Neural cell (in vitro differentiated cells): ENCODE results near the gene IGSF11. TPM values are rescaled to one million over a fixed set of nuclear protein-coding genes. Genes with fewer than 3 reads are reported as not detected.

ENCODE experiments used
- H2AFZ ChIP-seq: fragments of 200-600, 300-800 bp; sonication (generic), shearing (Covaris generic); 2 replicates; pipeline ENCODE4 v1.6.0; 2014; ENCODE audit warnings: low read depth, mild to moderate bottlenecking, antibody characterized with exemption, low read length, moderate library complexity
- H3F3A ChIP-seq: fragments of 200-600 bp; shearing (Covaris generic); 2 replicates; pipeline ENCODE4 v1.6.1; 2016; ENCODE audit warnings: mild to moderate bottlenecking, moderate library complexity, mixed read lengths, antibody characterized with exemption, low read length; ENCODE audit not compliant: insufficient read depth, poor library complexity, severe bottlenecking
- H3K27ac ChIP-seq: fragments of 200-600, 300-800 bp; sonication (generic), shearing (Covaris generic); 2 replicates; pipeline ENCODE4 v1.5.1; 2014; ENCODE audit warnings: mild to moderate bottlenecking, low read length, moderate library complexity
- H3K27me3 ChIP-seq: fragments of 300-800, 200-600 bp; sonication (generic), shearing (Covaris generic); 2 replicates; pipeline ENCODE4 v1.6.0; 2014; ENCODE audit warnings: mild to moderate bottlenecking, low read depth, low read length, moderate library complexity; ENCODE audit not compliant: insufficient read depth
- H3K36me3 ChIP-seq: fragments of 300-800, 200-600 bp; sonication (generic), shearing (Covaris generic); 2 replicates; pipeline ENCODE4 v1.5.1; 2014; ENCODE audit warnings: mild to moderate bottlenecking, antibody characterized with exemption, low read length, moderate library complexity; ENCODE audit not compliant: insufficient read depth
- H3K4me2 ChIP-seq: fragments of 300-800, 200-600 bp; sonication (generic), shearing (Covaris generic); 2 replicates; pipeline ENCODE4 v1.6.0; 2014; ENCODE audit warnings: mild to moderate bottlenecking, low read length
- H3K4me3 ChIP-seq: fragments of 300-800, 200-600 bp; sonication (generic), shearing (Covaris generic); 2 replicates; pipeline ENCODE4 v1.5.1; 2014; ENCODE audit warnings: mild to moderate bottlenecking, low read length, moderate library complexity
- H3K79me2 ChIP-seq: fragments of 200-600 bp; shearing (Covaris generic); replicated peaks from 2 replicates; pipeline ENCODE4 v1.6.0; 2014; ENCODE audit warnings: mild to moderate bottlenecking, low read length, moderate library complexity; ENCODE audit not compliant: insufficient read depth
- H3K9ac ChIP-seq: fragments of 300-800, 200-600 bp; sonication (generic), shearing (Covaris generic); 2 replicates; pipeline ENCODE4 v1.6.1; 2016; ENCODE audit warnings: mild to moderate bottlenecking, low read length, mixed read lengths
- H3K9me2 ChIP-seq: fragments of 200-600 bp; shearing (Covaris generic); 2 replicates; pipeline ENCODE4 v1.6.1; 2016; ENCODE audit warnings: mild to moderate bottlenecking, low read length, mixed read lengths; ENCODE audit not compliant: insufficient read depth
- H3K9me3 ChIP-seq: fragments of 200-600, 300-800 bp; sonication (generic), shearing (Covaris generic); 2 replicates; pipeline ENCODE4 v1.6.1; 2016; ENCODE audit warnings: mild to moderate bottlenecking, mixed run types, low read length, moderate library complexity, mixed read lengths
- H4K20me1 ChIP-seq: fragments of 200-600 bp; shearing (Covaris generic); 2 replicates; pipeline ENCODE4 v1.6.1; 2016; ENCODE audit warnings: mild to moderate bottlenecking, mixed run types; ENCODE audit not compliant: insufficient read depth
- EP300 ChIP-seq: fragments of 450-650 bp; conservative IDR thresholded peaks from 2 replicates; pipeline ENCODE4 v1.6.1; 2014; ENCODE audit warnings: antibody characterized with exemption, mild to moderate bottlenecking, moderate library complexity; ENCODE audit not compliant: poor library complexity, severe bottlenecking
- EZH2 ChIP-seq: fragments of 200-600, 300-800 bp; shearing (Covaris generic), sonication (generic); IDR thresholded peaks from 2 replicates; pipeline ENCODE4 v1.6.1; 2014; ENCODE audit warnings: antibody characterized with exemption, low read length, borderline replicate concordance, mild to moderate bottlenecking; ENCODE audit not compliant: insufficient read depth, poor library complexity, severe bottlenecking
- MXI1 ChIP-seq: fragments of 450-650 bp; conservative IDR thresholded peaks from 2 replicates; pipeline ENCODE4 v1.6.1; 2014; ENCODE audit warnings: antibody characterized with exemption, mild to moderate bottlenecking; ENCODE audit not compliant: poor library complexity, severe bottlenecking
- POLR2AphosphoS5 ChIP-seq: IDR thresholded peaks from 2 replicates; pipeline ENCODE4 v1.6.1; 2012
- RAD21 ChIP-seq: fragments of 450-650 bp; conservative IDR thresholded peaks from 2 replicates; pipeline ENCODE4 v1.6.1; 2014; ENCODE audit warnings: antibody characterized with exemption, mild to moderate bottlenecking, moderate library complexity
- REST ChIP-seq: IDR thresholded peaks from 2 replicates; pipeline ENCODE4 v1.6.1; 2012; ENCODE audit warnings: borderline replicate concordance
- SMC3 ChIP-seq: fragments of 450-650 bp; conservative IDR thresholded peaks from 2 replicates; pipeline ENCODE4 v1.6.1; 2014; ENCODE audit warnings: antibody characterized with exemption, mild to moderate bottlenecking, moderate library complexity; ENCODE audit not compliant: poor library complexity
- TAF1 ChIP-seq: IDR thresholded peaks from 2 replicates; pipeline ENCODE4 v1.6.1; 2012; ENCODE audit warnings: low read depth
- polyA plus RNA-seq: library from polyadenylated mRNA; depleted of rRNA; stranded (reverse); fragments of >200 nt; gene quantifications from 2 replicates; pipeline ENCODE4 v1.2.3, GENCODE V29; 2014
- TF ChIP-seq, protein P1 (sequence below): fragments of 450-650 bp; IDR thresholded peaks from 2 replicates; pipeline ENCODE4 v1.5.1; 2014; ENCODE audit warnings: antibody characterized with exemption, mild to moderate bottlenecking, moderate library complexity; ENCODE audit not compliant: poor library complexity, severe bottlenecking

The IGSF11 gene
- polyA plus RNA-seq, 1 donor from 2014 or later, result 1.2 TPM

DNA sequence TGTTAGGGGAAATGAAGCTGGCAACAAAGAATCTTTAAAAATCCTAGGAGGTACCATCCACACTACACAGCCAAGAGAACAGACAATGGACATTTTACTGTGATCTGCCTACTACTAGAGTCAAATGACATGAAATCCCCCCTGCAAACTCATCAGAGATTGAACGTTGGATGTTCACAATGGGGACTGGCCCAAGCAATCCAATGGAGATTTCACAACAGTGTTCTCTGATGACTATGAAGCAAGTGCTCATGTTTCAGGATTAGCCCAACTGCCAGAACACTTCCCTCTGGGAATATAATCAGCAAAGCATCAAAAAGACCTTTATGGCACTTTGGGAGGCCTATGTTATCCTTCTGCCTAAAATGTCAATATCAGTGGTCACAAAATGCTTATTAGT, 97.8 kb downstream of the IGSF11 start:
- Histone ChIP-seq H4K20me1 (no peaks in the 10 kb centered on the region), H2AFZ (no peak overlapping the region), H3K4me2 (no peak overlapping the region), H3K27me3 (no peaks in the 10 kb centered on the region), H3F3A (no peaks in the 10 kb centered on the region), H3K36me3 (no peaks in the 10 kb centered on the region), H3K9ac (no peak overlapping the region), H3K79me2 (no peaks in the 10 kb centered on the region), H3K4me3 (no peak overlapping the region), H3K9me3 (no peaks in the 10 kb centered on the region), H3K27ac (no peak overlapping the region), H3K9me2 (no peaks in the 10 kb centered on the region)
- TF ChIP-seq SMC3, result no peak
- no peak for TF ChIP-seq EP300
- no peak for TF ChIP-seq RAD21

- H3K9me3 ChIP-seq, result no peaks in the 10 kb centered on the region
- H3K9me2 ChIP-seq, result no peaks in the 10 kb centered on the region
- no peak overlapping the region for H3K9ac ChIP-seq
- no peak overlapping the region for H3K27ac ChIP-seq
- H3K4me2 ChIP-seq, result no peak overlapping the region
- no peaks in the 10 kb centered on the region for H3F3A ChIP-seq
- H3K27me3 ChIP-seq, result no peaks in the 10 kb centered on the region
- no peak overlapping the region for H2AFZ ChIP-seq
- no peak overlapping the region for H3K4me3 ChIP-seq
- H3K36me3 ChIP-seq, result no peaks in the 10 kb centered on the region
- H4K20me1 ChIP-seq, result no peaks in the 10 kb centered on the region
- H3K79me2 ChIP-seq, result no peaks in the 10 kb centered on the region
- TF ChIP-seq EP300, result no peak
- TF ChIP-seq MXI1, result no peak
- TF ChIP-seq SMC3, result no peak
- no peak for TF ChIP-seq EZH2
- TF ChIP-seq REST, result no peak
- TF ChIP-seq POLR2AphosphoS5, result no peak
- TF ChIP-seq TAF1, result no peak
- TF ChIP-seq RAD21, result no peak
- TF ChIP-seq, protein P1, sequence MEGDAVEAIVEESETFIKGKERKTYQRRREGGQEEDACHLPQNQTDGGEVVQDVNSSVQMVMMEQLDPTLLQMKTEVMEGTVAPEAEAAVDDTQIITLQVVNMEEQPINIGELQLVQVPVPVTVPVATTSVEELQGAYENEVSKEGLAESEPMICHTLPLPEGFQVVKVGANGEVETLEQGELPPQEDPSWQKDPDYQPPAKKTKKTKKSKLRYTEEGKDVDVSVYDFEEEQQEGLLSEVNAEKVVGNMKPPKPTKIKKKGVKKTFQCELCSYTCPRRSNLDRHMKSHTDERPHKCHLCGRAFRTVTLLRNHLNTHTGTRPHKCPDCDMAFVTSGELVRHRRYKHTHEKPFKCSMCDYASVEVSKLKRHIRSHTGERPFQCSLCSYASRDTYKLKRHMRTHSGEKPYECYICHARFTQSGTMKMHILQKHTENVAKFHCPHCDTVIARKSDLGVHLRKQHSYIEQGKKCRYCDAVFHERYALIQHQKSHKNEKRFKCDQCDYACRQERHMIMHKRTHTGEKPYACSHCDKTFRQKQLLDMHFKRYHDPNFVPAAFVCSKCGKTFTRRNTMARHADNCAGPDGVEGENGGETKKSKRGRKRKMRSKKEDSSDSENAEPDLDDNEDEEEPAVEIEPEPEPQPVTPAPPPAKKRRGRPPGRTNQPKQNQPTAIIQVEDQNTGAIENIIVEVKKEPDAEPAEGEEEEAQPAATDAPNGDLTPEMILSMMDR, result no peak
These were observed 101.7 kb downstream of the IGSF11 start for GRCh38 chr3:118932822-118933558.
